ENCODE measurements around the gene CBFA2T2. TPM values are rescaled to one million over a fixed set of nuclear protein-coding genes. Genes with fewer than 3 reads are reported as not detected.

Gene CBFA2T2
- total and polyA plus RNA-seq, 2 experiments from 2014 or later: 29.2 to 33.1 TPM

GRCh38 chr20:33537608-33538007, 47.7 kb downstream of the CBFA2T2 start:
- WGBS (ENCODE audit: low lambda C conversion rate, missing lambda C conversion rate): 38% methylated on average over 2 of the region's 2 CpGs
- H3K27ac ChIP-seq: peak overlapping the region; percentile 9
- TF ChIP-seq EZH2 (IDR thresholded peaks at IDR 0.05; ENCODE audit: borderline replicate concordance): no peak
- no peak for TF ChIP-seq CTCF (IDR thresholded peaks at IDR 0.05; ENCODE audit: poor library complexity)
- no peak for TF ChIP-seq EZH2phosphoT487 (IDR thresholded peaks at IDR 0.05; ENCODE audit: low read depth, severe bottlenecking, unreplicated experiment)
- peaks cover 62% of the 10 kb centered on the region for H3K79me2 ChIP-seq
- H3K36me3 ChIP-seq (replicated peaks; ENCODE audit: insufficient read depth, low read depth): no peaks in the 10 kb centered on the region
- no peaks in the 10 kb centered on the region for H3K27me3 ChIP-seq
- H3K9me2 ChIP-seq (replicated peaks; ENCODE audit: insufficient read depth): no peaks in the 10 kb centered on the region
- peaks cover 5% of the 10 kb centered on the region for H4K20me1 ChIP-seq (ENCODE audit: insufficient read depth, poor library complexity, severe bottlenecking)
- DNase-seq (ENCODE audit: low spot score): no peak
- H3K4me2 ChIP-seq: peak overlapping the region; percentile 15
- no peaks in the 10 kb centered on the region for H3K9me3 ChIP-seq (ENCODE audit: low read depth)
- H2AFZ ChIP-seq: no peak overlapping the region
- H3K4me1 ChIP-seq (ENCODE audit: insufficient read depth): peaks cover 47% of the 10 kb centered on the region
- H3K4me3 ChIP-seq: no peak overlapping the region

- Histone ChIP-seq H3K4me1 (ENCODE audit: insufficient read depth) (peaks cover 33% of the 10 kb centered on the region), H3K27me3 (no peaks in the 10 kb centered on the region), H3K36me3 (replicated peaks; ENCODE audit: insufficient read depth, low read depth) (no peaks in the 10 kb centered on the region), H3K27ac (peak overlapping the region; percentile 58), H4K20me1 (ENCODE audit: insufficient read depth, poor library complexity, severe bottlenecking) (peaks cover 5% of the 10 kb centered on the region), H3K9me2 (replicated peaks; ENCODE audit: insufficient read depth) (no peaks in the 10 kb centered on the region), H3K79me2 (peaks cover 68% of the 10 kb centered on the region), H3K4me3 (no peak overlapping the region), H2AFZ (no peak overlapping the region), H3K9me3 (ENCODE audit: low read depth) (no peaks in the 10 kb centered on the region), H3K4me2 (peak overlapping the region; percentile 44)
- no peak for TF ChIP-seq EZH2phosphoT487 (IDR thresholded peaks at IDR 0.05; ENCODE audit: low read depth, severe bottlenecking, unreplicated experiment)
- TF ChIP-seq EZH2 (IDR thresholded peaks at IDR 0.05; ENCODE audit: borderline replicate concordance): no peak
- no peak for TF ChIP-seq CTCF (IDR thresholded peaks at IDR 0.05; ENCODE audit: poor library complexity)
- no peak for DNase-seq (ENCODE audit: low spot score)
- WGBS (ENCODE audit: low lambda C conversion rate, missing lambda C conversion rate): 33% methylated on average over 1 of the region's 1 CpG
These were observed 49.2 kb downstream of the CBFA2T2 start for GRCh38 chr20:33539129-33539528.

GRCh38 chr20:33540427-33540826, 50.5 kb downstream of the CBFA2T2 start:
- H3K27me3 ChIP-seq: no peaks in the 10 kb centered on the region
- no peaks in the 10 kb centered on the region for H3K9me2 ChIP-seq (replicated peaks; ENCODE audit: insufficient read depth)
- peaks cover 77% of the 10 kb centered on the region for H3K79me2 ChIP-seq
- no peak overlapping the region for H2AFZ ChIP-seq
- peaks cover 5% of the 10 kb centered on the region for H4K20me1 ChIP-seq (ENCODE audit: insufficient read depth, poor library complexity, severe bottlenecking)
- no peak for TF ChIP-seq CTCF (IDR thresholded peaks at IDR 0.05; ENCODE audit: poor library complexity)
- no peak for TF ChIP-seq EZH2 (IDR thresholded peaks at IDR 0.05; ENCODE audit: borderline replicate concordance)
- no peak for TF ChIP-seq EZH2phosphoT487 (IDR thresholded peaks at IDR 0.05; ENCODE audit: low read depth, severe bottlenecking, unreplicated experiment)
- no peaks in the 10 kb centered on the region for H3K36me3 ChIP-seq (replicated peaks; ENCODE audit: insufficient read depth, low read depth)
- no peaks in the 10 kb centered on the region for H3K9me3 ChIP-seq (ENCODE audit: low read depth)
- H3K4me2 ChIP-seq: no peak overlapping the region
- DNase-seq (ENCODE audit: low spot score): no peak
- no peak overlapping the region for H3K27ac ChIP-seq
- whole genome bisulfite sequencing (ENCODE audit: low lambda C conversion rate, missing lambda C conversion rate): 66% methylated on average over 4 of the region's 4 CpGs
- peaks cover 33% of the 10 kb centered on the region for H3K4me1 ChIP-seq (ENCODE audit: insufficient read depth)
- no peak overlapping the region for H3K4me3 ChIP-seq

- Histone ChIP-seq H3K4me1 (ENCODE audit: insufficient read depth) (peaks cover 33% of the 10 kb centered on the region), H3K9me2 (replicated peaks; ENCODE audit: insufficient read depth) (no peaks in the 10 kb centered on the region), H3K4me3 (no peak overlapping the region), H3K36me3 (replicated peaks; ENCODE audit: insufficient read depth, low read depth) (no peaks in the 10 kb centered on the region), H3K27me3 (no peaks in the 10 kb centered on the region), H2AFZ (no peak overlapping the region), H3K4me2 (no peak overlapping the region), H3K9me3 (ENCODE audit: low read depth) (no peaks in the 10 kb centered on the region), H3K79me2 (peaks cover 83% of the 10 kb centered on the region), H3K27ac (no peak overlapping the region), H4K20me1 (ENCODE audit: insufficient read depth, poor library complexity, severe bottlenecking) (peaks cover 5% of the 10 kb centered on the region)
- TF ChIP-seq EZH2 (IDR thresholded peaks at IDR 0.05; ENCODE audit: borderline replicate concordance) (no peak), EZH2phosphoT487 (IDR thresholded peaks at IDR 0.05; ENCODE audit: low read depth, severe bottlenecking, unreplicated experiment) (no peak), CTCF (IDR thresholded peaks at IDR 0.05; ENCODE audit: poor library complexity) (no peak)
- DNase-seq (ENCODE audit: low spot score): no peak
- 85% methylated on average over 4 of the region's 4 CpGs for WGBS (ENCODE audit: low lambda C conversion rate, missing lambda C conversion rate)
These were observed 51.2 kb downstream of the CBFA2T2 start for GRCh38 chr20:33541074-33541473.

All from hepatocyte (in vitro differentiated cells).